Muscle of leg (tissue), 11 donors: ENCODE data around the gene CELA2B. TPM values are rescaled to one million over a fixed set of nuclear protein-coding genes. Genes with fewer than 3 reads are reported as not detected.
"Not testable (repeated sequence)": the region's sequence is repeated elsewhere in the genome, so short reads cannot be mapped to it uniquely, and the experiment has no call there.

ENCODE experiments used
- DNase-seq: peaks from one replicate; pipeline ENCODE4 v3.0.0; 2013
- H3K27ac ChIP-seq: one replicate; pipeline ENCODE4 v1.5.1; 2013; ENCODE audit warnings: mild to moderate bottlenecking, low read length, control low read depth
- H3K27me3 ChIP-seq: one replicate; pipeline ENCODE4 v1.6.1; 2013; ENCODE audit warnings: low read length; ENCODE audit not compliant: control insufficient read depth, insufficient read depth
- H3K36me3 ChIP-seq: one replicate; pipeline ENCODE4 v1.6.1; 2013; ENCODE audit warnings: low read length; ENCODE audit not compliant: control insufficient read depth, insufficient read depth
- H3K4me1 ChIP-seq: one replicate; pipeline ENCODE4 v1.6.1; 2013; ENCODE audit warnings: low read length; ENCODE audit not compliant: control insufficient read depth, insufficient read depth
- H3K4me3 ChIP-seq: one replicate; pipeline ENCODE4 v1.5.1; 2013; ENCODE audit warnings: low read length, control low read depth
- H3K9me3 ChIP-seq: replicated peaks from 2 replicates; pipeline ENCODE4 v1.6.1; 2013; ENCODE audit warnings: low read depth, low read length; ENCODE audit not compliant: control insufficient read depth
- WGBS: methylation state at CpG from one replicate; pipeline ENCODE4 v1.1.5; 2013; ENCODE audit warnings: missing lambda C conversion rate; ENCODE audit not compliant: insufficient coverage; 5-methylcytosine and 5-hydroxymethylcytosine counted together
- polyA plus RNA-seq, 8 donors: library from polyadenylated mRNA; unstranded; fragments of 120-200 nt; gene quantifications; one replicate each; pipeline versions ENCODE4 v1.2.1 to v1.2.3, GENCODE V29; 2013; ENCODE audit warnings: inconsistent platforms in 1 of 8, low replicate concordance in 1 of 8; ENCODE audit not compliant: insufficient read length in 8 of 8, insufficient read depth in 1 of 8
- total RNA-seq: library from RNA; stranded (reverse); fragments of 120-200 nt; gene quantifications from one replicate; pipeline ENCODE4 v1.2.4, GENCODE V29; 2013

CELA2B gene
- total and polyA plus RNA-seq, 9 donors: 2.2 to 5.7 (median 3.6) TPM

DNA sequence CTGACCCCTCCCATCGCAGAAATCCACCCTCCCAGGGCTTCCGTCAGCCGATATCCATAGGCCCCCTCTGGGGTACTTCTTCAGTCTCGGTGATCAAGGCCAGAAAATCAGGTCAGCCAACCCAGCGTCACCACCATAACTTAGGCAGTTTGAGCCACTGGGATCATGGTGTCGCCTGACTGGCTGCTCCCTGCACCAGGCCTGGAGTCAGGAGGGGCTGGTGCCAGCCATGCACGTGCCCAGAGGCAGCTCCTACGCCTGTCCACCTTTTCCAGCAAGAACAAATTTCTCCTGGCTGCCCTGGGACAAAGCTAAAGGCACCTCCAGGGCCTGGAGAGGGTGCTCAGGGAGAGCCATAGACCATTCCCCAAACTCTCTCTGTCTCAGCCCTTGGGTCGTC lies 42.4 kb upstream of the CELA2B start:
- H3K4me3 ChIP-seq: no peak overlapping the region
- H3K36me3 ChIP-seq: peaks cover 9% of the 10 kb centered on the region
- no peak for DNase-seq
- WGBS: 71% methylated on average over 5 of the region's 9 CpGs
- no peaks in the 10 kb centered on the region for H3K27me3 ChIP-seq
- H3K9me3 ChIP-seq: no peaks in the 10 kb centered on the region
- peaks cover 29% of the 10 kb centered on the region for H3K4me1 ChIP-seq
- peak overlapping the region; percentile 80 for H3K27ac ChIP-seq

DNA sequence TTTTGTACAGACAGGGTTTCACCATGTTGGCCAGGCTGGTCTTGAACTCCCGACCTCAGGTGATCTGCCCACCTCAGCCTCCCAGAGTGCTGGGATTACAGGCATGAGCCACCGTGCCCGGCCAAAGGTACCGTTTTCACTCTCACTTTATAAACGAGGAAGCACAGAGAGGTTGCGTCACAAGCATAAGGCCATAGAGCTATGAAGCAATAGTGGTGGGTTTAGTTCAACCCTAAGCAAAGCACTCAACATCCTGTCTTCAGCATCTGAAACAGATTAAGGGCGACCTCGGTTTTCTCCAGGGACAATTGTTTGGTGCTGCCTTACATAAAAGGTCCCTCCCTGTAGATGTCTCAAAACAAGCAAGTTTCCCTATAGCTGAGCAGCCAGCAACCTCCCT lies 41.2 kb upstream of the CELA2B start:
- H3K36me3 ChIP-seq, H3K27me3 ChIP-seq, H3K9me3 ChIP-seq, DNase-seq, H3K27ac ChIP-seq, H3K4me3 ChIP-seq: not testable (repeated sequence)
- H3K4me1 ChIP-seq: peaks cover 29% of the 10 kb centered on the region
- 50% methylated on average over 5 of the region's 8 CpGs for WGBS

- no peaks in the 10 kb centered on the region for H3K9me3 ChIP-seq
- no peaks in the 10 kb centered on the region for H3K36me3 ChIP-seq
- H3K27me3 ChIP-seq: no peaks in the 10 kb centered on the region
- DNase-seq: no peak
- no peak overlapping the region for H3K27ac ChIP-seq
- no peak overlapping the region for H3K4me3 ChIP-seq
- 91% methylated on average over 13 of the region's 17 CpGs for WGBS
- peaks cover 29% of the 10 kb centered on the region for H3K4me1 ChIP-seq
Measured at GRCh38 chr1:15435239-15436077, 40.4 kb upstream of the CELA2B start.

- H3K9me3 ChIP-seq: no peaks in the 10 kb centered on the region
- no peak overlapping the region for H3K4me3 ChIP-seq
- no peak overlapping the region for H3K27ac ChIP-seq
- DNase-seq: no peak
- H3K4me1 ChIP-seq: peaks cover 17% of the 10 kb centered on the region
- WGBS: 88% methylated on average over 6 of the region's 6 CpGs
- H3K27me3 ChIP-seq: no peaks in the 10 kb centered on the region
- no peaks in the 10 kb centered on the region for H3K36me3 ChIP-seq
Measured at GRCh38 chr1:15436881-15437442, 38.9 kb upstream of the CELA2B start.

DNA sequence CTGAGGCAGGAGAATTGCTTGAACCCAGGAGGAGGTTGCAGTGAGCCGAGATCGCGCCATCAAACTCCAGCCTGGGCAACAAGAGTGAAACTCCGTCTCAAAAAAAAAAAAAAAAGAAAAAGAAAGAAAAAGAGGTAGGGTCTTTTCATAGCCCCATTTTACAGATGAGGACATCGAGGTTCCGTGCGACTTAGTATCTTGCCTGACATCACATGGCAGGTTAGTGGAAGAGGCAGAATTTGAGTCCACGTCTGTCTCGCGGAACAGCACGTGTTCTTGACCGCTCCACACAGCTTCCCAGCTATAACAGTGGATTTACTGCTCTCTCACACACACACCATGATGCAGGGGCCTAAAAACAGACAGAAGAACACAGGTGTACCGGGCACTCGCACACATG lies 36.6 kb upstream of the CELA2B start:
- Histone ChIP-seq H3K4me3 (no peak overlapping the region), H3K36me3 (no peaks in the 10 kb centered on the region), H3K4me1 (peaks cover under 1% of the 10 kb centered on the region), H3K27ac (no peak overlapping the region), H3K27me3 (no peaks in the 10 kb centered on the region), H3K9me3 (no peaks in the 10 kb centered on the region)
- WGBS: 90% methylated on average over 10 of the region's 14 CpGs
- DNase-seq: no peak

DNA sequence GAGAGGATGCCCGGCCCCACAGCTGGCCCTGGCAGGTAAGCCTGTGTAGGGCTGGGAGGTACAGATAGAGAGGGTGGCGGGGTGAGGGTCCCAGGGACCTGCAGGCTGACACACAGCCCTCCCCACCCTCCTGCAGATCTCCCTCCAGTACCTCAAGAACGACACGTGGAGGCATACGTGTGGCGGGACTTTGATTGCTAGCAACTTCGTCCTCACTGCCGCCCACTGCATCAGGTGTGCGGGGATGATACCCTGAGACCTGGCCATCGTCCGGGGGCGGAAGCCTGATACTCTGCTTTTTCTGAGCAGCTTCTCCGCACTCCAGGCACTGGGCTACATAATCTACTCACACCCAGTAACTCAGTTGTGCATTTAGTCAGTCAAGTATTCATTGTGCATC lies 35.5 kb upstream of the CELA2B start:
- no peaks in the 10 kb centered on the region for H3K9me3 ChIP-seq
- DNase-seq: no peak
- WGBS: 75% methylated on average over 8 of the region's 13 CpGs
- no peaks in the 10 kb centered on the region for H3K36me3 ChIP-seq
- H3K4me3 ChIP-seq: no peak overlapping the region
- H3K4me1 ChIP-seq: peaks cover 4% of the 10 kb centered on the region
- H3K27ac ChIP-seq: no peak overlapping the region
- no peaks in the 10 kb centered on the region for H3K27me3 ChIP-seq

- H3K9me3 ChIP-seq: no peaks in the 10 kb centered on the region
- H3K36me3 ChIP-seq: no peaks in the 10 kb centered on the region
- no peak overlapping the region for H3K4me3 ChIP-seq
- no peak overlapping the region for H3K27ac ChIP-seq
- no peaks in the 10 kb centered on the region for H3K27me3 ChIP-seq
- WGBS: 76% methylated on average over 5 of the region's 6 CpGs
- peaks cover 4% of the 10 kb centered on the region for H3K4me1 ChIP-seq
- DNase-seq: no peak
Measured at GRCh38 chr1:15441247-15441646, 34.7 kb upstream of the CELA2B start.

DNA sequence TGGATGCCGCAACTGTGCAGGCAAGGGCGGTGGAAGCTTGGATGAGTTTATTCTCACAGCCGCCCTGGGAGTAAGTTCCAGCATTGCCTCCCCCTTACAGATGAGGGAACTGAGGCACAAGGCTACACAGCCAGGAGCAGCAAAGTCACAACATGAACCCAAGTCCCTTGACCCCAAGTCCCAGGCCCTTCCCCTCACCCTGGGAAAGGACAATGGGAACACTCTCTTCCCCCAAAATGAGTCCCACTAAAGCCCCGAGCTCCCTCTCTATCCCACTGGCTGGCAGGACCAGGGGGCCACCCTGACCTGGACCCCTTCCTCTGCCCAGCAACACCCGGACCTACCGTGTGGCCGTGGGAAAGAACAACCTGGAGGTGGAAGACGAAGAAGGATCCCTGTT lies 33.8 kb upstream of the CELA2B start:
- no peak for DNase-seq
- no peak overlapping the region for H3K27ac ChIP-seq
- H3K36me3 ChIP-seq: no peaks in the 10 kb centered on the region
- peaks cover 4% of the 10 kb centered on the region for H3K27me3 ChIP-seq
- H3K4me1 ChIP-seq: peaks cover 4% of the 10 kb centered on the region
- no peaks in the 10 kb centered on the region for H3K9me3 ChIP-seq
- no peak overlapping the region for H3K4me3 ChIP-seq
- WGBS: 67% methylated on average over 4 of the region's 8 CpGs

DNA sequence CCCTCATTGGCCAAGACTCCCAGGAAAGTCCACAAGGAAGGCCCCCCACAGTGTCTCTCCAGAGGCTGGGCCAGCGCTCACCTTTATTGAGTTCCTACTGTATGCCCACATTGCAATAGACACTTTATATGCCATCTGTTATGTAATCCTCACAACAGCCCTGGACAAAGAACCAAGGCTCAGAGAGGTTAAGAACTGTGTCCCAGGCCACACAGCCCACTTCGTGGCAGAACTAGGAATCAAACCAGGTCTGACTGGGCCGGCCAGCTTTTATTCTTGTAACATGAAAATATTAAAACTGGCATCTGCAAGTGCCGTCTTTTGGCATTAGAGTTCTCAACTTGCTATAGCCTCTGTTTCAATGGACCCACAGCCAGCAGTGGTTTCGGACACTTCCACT lies 33.1 kb upstream of the CELA2B start:
- Histone ChIP-seq H3K36me3 (no peaks in the 10 kb centered on the region), H3K4me1 (peaks cover 4% of the 10 kb centered on the region), H3K4me3 (no peak overlapping the region), H3K9me3 (no peaks in the 10 kb centered on the region), H3K27me3 (peaks cover 4% of the 10 kb centered on the region), H3K27ac (no peak overlapping the region)
- 95% methylated on average over 3 of the region's 5 CpGs for WGBS
- no peak for DNase-seq

- Histone ChIP-seq H3K9me3 (no peaks in the 10 kb centered on the region), H3K4me1 (peaks cover 4% of the 10 kb centered on the region), H3K36me3 (no peaks in the 10 kb centered on the region), H3K27me3 (peaks cover 4% of the 10 kb centered on the region), H3K4me3 (no peak overlapping the region), H3K27ac (no peak overlapping the region)
- WGBS: 55% methylated on average over 4 of the region's 5 CpGs
- no peak for DNase-seq
Measured at GRCh38 chr1:15443281-15443680, 32.6 kb upstream of the CELA2B start.
